Endothelial cell of umbilical vein (primary cell): ENCODE measurements around the gene NUDCD3.

Source experiments
- GATA2 ChIP-seq: IDR thresholded peaks from 2 replicates; pipeline ENCODE4 v1.7.0; 2011; ENCODE audit warnings: low read depth, mild to moderate bottlenecking, moderate library complexity, mixed read lengths, low read length; ENCODE audit not compliant: insufficient read length, insufficient read depth
- POLR2A ChIP-seq: IDR thresholded peaks from 2 replicates; pipeline ENCODE4 v1.6.1; 2012; ENCODE audit warnings: low read depth, mild to moderate bottlenecking, control low read depth, low read length
- TF ChIP-seq, protein P1 (sequence below), 2 donors: IDR thresholded peaks; 1 replicate in 1 of 2; 2 replicates in 1 of 2; pipeline ENCODE4 v1.5.1; 2011; ENCODE audit warnings: low read length in 2 of 2, mild to moderate bottlenecking in 2 of 2, moderate library complexity in 2 of 2, control low read depth in 1 of 2, inconsistent platforms in 1 of 2, low read depth in 1 of 2; ENCODE audit not compliant: insufficient read depth in 1 of 2; ENCODE audit errors: extremely low read depth in 1 of 2

DNA sequence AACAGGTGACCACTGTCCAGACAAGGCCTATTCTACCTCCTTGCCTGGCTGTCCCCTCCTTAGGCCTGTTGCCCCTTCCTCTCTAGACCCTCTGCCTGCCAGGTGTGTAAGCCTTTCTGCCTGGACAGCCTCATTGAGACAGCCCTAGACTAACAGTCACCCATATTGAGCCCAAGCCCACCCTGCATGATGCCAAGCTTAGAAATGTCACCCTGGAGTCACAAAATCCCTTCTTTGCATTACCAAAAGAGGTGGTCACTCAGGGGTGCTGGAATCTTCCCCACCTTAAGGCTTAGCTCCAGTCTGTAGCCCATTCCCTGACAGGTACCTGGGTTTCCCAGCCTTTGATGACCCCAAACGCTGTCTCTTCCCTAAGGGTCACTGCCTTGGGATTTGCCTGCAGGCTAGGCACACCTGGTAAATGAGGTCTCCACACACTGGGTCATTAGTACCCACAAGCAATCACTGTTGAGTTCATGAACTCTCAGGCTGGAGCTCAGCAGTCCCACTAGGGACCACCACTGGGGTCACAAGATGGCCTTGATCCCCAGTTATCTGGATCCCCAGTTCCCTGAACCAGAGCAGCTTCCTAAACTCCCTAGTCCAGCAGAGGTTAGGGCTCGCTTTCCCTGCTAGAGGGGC is 110.1 kb downstream of the NUDCD3 start:
- TF ChIP-seq, protein P1, sequence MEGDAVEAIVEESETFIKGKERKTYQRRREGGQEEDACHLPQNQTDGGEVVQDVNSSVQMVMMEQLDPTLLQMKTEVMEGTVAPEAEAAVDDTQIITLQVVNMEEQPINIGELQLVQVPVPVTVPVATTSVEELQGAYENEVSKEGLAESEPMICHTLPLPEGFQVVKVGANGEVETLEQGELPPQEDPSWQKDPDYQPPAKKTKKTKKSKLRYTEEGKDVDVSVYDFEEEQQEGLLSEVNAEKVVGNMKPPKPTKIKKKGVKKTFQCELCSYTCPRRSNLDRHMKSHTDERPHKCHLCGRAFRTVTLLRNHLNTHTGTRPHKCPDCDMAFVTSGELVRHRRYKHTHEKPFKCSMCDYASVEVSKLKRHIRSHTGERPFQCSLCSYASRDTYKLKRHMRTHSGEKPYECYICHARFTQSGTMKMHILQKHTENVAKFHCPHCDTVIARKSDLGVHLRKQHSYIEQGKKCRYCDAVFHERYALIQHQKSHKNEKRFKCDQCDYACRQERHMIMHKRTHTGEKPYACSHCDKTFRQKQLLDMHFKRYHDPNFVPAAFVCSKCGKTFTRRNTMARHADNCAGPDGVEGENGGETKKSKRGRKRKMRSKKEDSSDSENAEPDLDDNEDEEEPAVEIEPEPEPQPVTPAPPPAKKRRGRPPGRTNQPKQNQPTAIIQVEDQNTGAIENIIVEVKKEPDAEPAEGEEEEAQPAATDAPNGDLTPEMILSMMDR (IDR thresholded peaks at IDR 0.05; ENCODE audit: extremely low read depth in 1 of 2, insufficient read depth in 1 of 2, low read depth in 1 of 2, low read length in 2 of 2) = no peak
- TF ChIP-seq POLR2A = no peak
- no peak for TF ChIP-seq GATA2
